Kidney (tissue), 14 donors: Measurements from ENCODE around the gene C11orf21. TPM values are rescaled to one million over a fixed set of nuclear protein-coding genes. Genes with fewer than 3 reads are reported as not detected.

Experiments used
- DNase-seq, 5 donors: peaks; one replicate each; pipeline ENCODE4 v3.0.0-alpha.2; 2013 to 2020
- FAIRE-seq: peaks from 2 replicates; lab custom pipeline; 2012; peaks lifted over from hg19 to GRCh38; lab: Jason Lieb, UNC
- H3K27ac ChIP-seq, 2 donors: one replicate each; pipeline ENCODE4 v1.7.0; 2013; ENCODE audit warnings: low read depth in 2 of 2, low read length in 2 of 2, inconsistent platforms in 1 of 2
- H3K27me3 ChIP-seq: one replicate; pipeline ENCODE4 v1.7.1; 2013; ENCODE audit warnings: low read length, inconsistent platforms; ENCODE audit not compliant: control insufficient read depth, insufficient read depth
- H3K36me3 ChIP-seq, 3 donors: one replicate each; pipeline versions ENCODE4 v1.7.0 to v1.7.1; 2013; ENCODE audit warnings: low read length in 3 of 3, control low read depth in 1 of 3, inconsistent platforms in 1 of 3; ENCODE audit not compliant: insufficient read depth in 3 of 3, control insufficient read depth in 2 of 3
- H3K4me1 ChIP-seq, 3 donors: one replicate each; pipeline versions ENCODE4 v1.7.0 to v1.7.1; 2013; ENCODE audit warnings: low read length in 3 of 3, inconsistent platforms in 1 of 3, low read depth in 1 of 3; ENCODE audit not compliant: control insufficient read depth in 2 of 3, insufficient read depth in 2 of 3
- H3K4me3 ChIP-seq, 3 donors: one replicate each; pipeline versions ENCODE4 v1.7.0 to v1.8.1; 2013; ENCODE audit warnings: low read length in 3 of 3, control low read depth in 1 of 3, inconsistent platforms in 1 of 3
- H3K9ac ChIP-seq, 3 donors: one replicate each; pipeline versions ENCODE4 v1.7.0 to v1.7.1; 2013; ENCODE audit warnings: low read length in 3 of 3, control low read depth in 1 of 3, inconsistent platforms in 1 of 3
- H3K9me3 ChIP-seq, 3 donors: one replicate each; pipeline versions ENCODE4 v1.7.0 to v1.7.1; 2013; ENCODE audit warnings: low read length in 3 of 3, control low read depth in 1 of 3, inconsistent platforms in 1 of 3; ENCODE audit not compliant: control insufficient read depth in 2 of 3, insufficient read depth in 1 of 3
- intact Hi-C: fragments of 100-400 bp; cut with DNase I; formaldehyde crosslinking; loops from one replicate; pipeline ENCODE4 v1.11.1; 2022
- polyA plus RNA-seq: library from polyadenylated mRNA; stranded (reverse); fragments of 350-450 nt; fragmentation: Illumina TruSeq; extraction: RNeasy Lipid Tissue Mini Kit (QIAGEN cat#74804); gene quantifications from one replicate; pipeline ENCODE4 v1.2.3, GENCODE V29; 2014; ENCODE audit warnings: low read depth, low replicate concordance; ENCODE audit not compliant: insufficient read depth
- total RNA-seq: library from RNA; stranded (reverse); fragmentation: NEBNext Ultra II Directional; extraction: Animal tissue kit (Norgen Biotek cat#: 25700); gene quantifications from one replicate; pipeline ENCODE4 v1.2.1, GENCODE V29; 2021
- TF ChIP-seq, protein P1 (sequence below): IDR thresholded peaks from 3 replicates; pipeline ENCODE4 v1.5.1; 2012; ENCODE audit warnings: mild to moderate bottlenecking, moderate library complexity, borderline replicate concordance; ENCODE audit not compliant: insufficient read depth; ENCODE audit errors: extremely low read depth
- donor health status: control.
- donor health status: control.
- donor health status: control.
- donor health status: control.
- donor health status: control.
- donor health status: DM: yes; HTN: yes; CAD: no.
- donor health status: Normal renal cell carcinoma (clear cell type).

C11orf21 gene
- total and polyA plus RNA-seq, 2 donors from 2014 or later = 0.17 to 4.9 TPM

DNA sequence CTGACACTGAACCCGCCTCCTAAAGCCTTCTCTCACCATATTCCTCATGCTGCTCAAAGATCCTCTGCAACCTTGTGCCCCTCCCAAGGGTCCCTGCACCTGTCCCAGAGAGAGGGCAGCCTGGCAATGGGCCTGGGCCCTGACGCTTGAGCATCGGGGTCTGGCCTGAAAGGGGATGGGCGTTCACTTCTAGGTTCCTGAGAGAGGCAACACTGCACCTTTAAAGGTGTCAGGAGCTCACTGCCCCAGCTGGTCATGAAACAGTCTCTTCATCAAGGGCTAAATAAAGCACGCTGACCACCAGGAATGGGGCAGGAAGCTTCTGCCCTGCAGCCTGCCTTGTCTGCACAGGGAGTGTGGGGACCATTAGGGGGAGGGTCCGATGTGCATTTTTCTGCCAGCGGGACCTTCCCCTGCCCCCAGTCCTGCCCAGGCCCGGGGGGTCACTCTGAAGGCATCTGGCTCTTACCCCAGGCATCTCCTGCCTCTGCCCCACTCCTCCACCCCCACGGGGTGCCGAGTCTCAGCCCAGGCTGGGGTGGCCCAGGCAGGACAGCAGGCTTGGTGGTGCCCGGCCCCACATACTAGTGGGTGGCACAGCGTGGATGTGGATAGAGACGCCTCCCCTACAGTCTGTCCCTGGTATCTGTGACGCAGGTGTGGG, 3.5 kb downstream of the C11orf21 start:
- H3K27ac ChIP-seq = no peak overlapping the region
- no peak overlapping the region for H3K4me3 ChIP-seq
- DNase-seq = peak in 1 of 5 donors; percentile 48
- H3K9me3 ChIP-seq = no peaks in the 10 kb centered on the region
- no peak overlapping the region for H3K9ac ChIP-seq
- TF ChIP-seq, protein P1, sequence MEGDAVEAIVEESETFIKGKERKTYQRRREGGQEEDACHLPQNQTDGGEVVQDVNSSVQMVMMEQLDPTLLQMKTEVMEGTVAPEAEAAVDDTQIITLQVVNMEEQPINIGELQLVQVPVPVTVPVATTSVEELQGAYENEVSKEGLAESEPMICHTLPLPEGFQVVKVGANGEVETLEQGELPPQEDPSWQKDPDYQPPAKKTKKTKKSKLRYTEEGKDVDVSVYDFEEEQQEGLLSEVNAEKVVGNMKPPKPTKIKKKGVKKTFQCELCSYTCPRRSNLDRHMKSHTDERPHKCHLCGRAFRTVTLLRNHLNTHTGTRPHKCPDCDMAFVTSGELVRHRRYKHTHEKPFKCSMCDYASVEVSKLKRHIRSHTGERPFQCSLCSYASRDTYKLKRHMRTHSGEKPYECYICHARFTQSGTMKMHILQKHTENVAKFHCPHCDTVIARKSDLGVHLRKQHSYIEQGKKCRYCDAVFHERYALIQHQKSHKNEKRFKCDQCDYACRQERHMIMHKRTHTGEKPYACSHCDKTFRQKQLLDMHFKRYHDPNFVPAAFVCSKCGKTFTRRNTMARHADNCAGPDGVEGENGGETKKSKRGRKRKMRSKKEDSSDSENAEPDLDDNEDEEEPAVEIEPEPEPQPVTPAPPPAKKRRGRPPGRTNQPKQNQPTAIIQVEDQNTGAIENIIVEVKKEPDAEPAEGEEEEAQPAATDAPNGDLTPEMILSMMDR = no peak
- no peak for FAIRE-seq
- no peaks in the 10 kb centered on the region for H3K4me1 ChIP-seq
- intact Hi-C loops = no loop called here
- no peaks in the 10 kb centered on the region for H3K36me3 ChIP-seq
- no peaks in the 10 kb centered on the region for H3K27me3 ChIP-seq

DNA sequence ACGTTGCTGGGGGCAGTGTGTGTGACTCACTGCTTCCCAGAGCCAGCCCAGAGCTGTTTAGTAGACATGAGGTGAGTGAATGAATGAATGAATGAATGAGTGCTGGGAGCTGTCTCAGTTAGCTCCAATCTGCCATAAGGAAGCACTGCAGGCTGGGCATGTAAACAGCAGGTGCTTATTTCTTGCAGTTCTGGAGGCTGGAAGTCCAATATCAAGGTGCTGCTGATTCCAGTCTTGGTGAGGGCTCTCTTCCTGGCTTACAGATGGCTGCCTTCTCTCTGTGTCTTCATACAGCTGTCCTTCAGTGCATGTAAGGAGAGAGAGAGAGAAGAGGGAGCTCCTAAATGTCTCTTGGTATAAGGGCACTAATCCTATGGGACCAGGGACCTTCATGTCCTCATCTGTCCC, 4.1 kb downstream of the C11orf21 start:
- no peak overlapping the region for H3K27ac ChIP-seq
- intact Hi-C loops = no loop called here
- H3K4me1 ChIP-seq = no peaks in the 10 kb centered on the region
- TF ChIP-seq, protein P1 = no peak
- no peak for DNase-seq
- no peak overlapping the region for H3K4me3 ChIP-seq
- H3K9ac ChIP-seq = no peak overlapping the region
- FAIRE-seq = no peak
- no peaks in the 10 kb centered on the region for H3K27me3 ChIP-seq
- H3K9me3 ChIP-seq = no peaks in the 10 kb centered on the region
- H3K36me3 ChIP-seq = no peaks in the 10 kb centered on the region

DNA sequence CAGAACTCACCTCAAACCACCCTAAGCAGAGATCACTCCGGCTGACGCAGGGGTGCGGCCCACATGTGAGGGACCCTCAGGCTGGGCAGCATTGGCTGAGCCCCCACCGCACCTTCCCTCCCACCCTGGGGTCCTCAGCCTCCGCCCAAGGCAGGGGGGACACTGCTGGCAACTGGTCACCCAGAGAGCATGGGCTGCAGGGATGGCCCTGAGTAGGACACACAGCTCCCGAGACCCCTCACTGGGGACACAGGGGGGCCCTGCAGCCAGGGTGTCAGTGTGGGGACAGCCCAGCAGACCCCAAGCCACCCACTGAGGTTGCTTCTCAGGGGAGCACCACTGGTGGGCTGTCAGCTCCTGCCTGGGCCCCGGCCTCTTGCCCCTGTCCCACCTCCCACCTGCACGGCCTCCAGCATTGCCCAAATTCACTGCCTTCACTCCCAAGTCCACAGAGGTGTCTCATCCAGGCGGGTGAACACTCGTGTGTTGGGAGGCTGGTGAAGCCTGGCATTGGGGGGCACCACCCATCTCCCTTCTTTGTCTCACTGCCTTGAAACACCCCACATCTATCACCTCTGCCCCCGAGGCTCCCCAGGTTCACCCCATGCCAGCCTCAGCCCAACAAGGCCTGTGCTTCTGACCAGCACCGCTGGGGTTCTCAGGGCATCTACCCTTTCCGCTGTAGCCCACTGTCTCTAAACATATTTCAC, 4.7 kb downstream of the C11orf21 start:
- DNase-seq (peak in 2 of 5 donors; percentile 7 to 72), FAIRE-seq (no peak)
- no peaks in the 10 kb centered on the region for H3K4me1 ChIP-seq
- TF ChIP-seq, protein P1 = no peak
- H3K4me3 ChIP-seq = no peak overlapping the region
- no peak overlapping the region for H3K9ac ChIP-seq
- H3K27ac ChIP-seq = no peak overlapping the region
- H3K36me3 ChIP-seq = no peaks in the 10 kb centered on the region
- no peaks in the 10 kb centered on the region for H3K27me3 ChIP-seq
- intact Hi-C loops = no loop called here
- H3K9me3 ChIP-seq = no peaks in the 10 kb centered on the region
